DMS114 treated with DMSO at 0.1 percent for 48 hours (cell line): ENCODE measurements around the gene S1PR4.
"Not testable (repeated sequence)": the region's sequence is repeated elsewhere in the genome, so short reads cannot be mapped to it uniquely, and the experiment has no call there.

Experiments used
- DNase-seq: peaks from one replicate; lab custom pipeline; 2025; ENCODE audit not compliant: unreplicated experiment; lab: John Stamatoyannopoulos, UW

S1PR4 gene

DNA sequence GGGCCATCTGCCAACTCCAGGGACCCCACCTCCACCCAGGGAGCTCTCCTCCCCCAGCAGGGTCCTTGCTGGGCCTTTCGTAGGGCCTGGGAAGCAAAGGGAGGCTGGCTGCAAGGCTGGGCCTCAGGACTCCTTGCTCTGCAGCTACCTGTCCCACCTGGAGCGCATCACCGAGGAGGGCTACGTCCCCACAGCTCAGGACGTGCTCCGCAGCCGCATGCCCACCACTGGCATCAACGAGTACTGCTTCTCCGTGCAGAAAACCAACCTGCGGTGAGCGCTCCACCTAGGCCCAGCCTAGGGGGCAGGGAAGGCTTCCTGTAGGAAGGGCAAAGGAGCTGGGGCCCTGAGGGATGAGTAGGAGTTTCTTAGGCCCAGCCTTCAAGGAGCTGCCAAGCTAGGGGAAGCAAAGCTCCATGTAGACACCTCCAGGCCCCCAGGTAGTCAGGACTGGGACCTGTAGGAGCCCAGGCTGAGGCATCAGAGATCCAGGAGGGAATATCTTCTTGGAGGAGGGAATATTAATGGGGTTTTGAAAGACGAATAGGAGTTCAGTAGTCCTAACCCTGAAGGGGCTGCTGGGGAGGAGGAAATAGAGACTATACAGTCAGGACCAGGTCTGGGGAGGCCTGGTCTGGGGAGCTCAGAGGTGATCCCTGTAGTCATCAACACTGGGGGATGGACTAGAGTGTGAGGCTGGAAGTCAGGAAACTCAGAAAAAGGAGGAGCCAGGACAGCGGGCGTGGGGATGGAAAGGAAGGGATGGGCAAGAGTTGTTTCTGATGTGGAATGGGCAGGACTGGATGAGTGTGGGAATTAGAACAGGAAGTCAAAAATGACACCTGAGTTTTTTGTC lies 26.8 kb upstream of the S1PR4 start:
- DNase-seq, result no peak

DNA sequence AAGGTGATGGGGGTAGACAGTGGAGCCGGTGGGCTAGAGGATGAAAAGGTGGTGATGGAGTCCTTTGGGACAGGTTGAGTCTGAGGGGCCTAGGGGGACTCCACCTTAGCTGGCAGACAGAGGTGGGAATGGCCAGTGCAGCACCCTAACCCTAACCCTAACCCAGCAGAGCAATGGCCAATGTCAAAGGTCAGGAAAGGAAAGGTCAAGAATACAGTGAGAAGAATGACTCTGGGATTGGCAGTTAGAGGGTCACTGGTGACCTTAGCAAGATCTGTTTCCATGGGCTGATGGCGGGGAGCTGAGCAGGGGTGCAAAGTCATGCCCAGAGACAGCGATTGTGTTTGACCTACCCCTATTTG lies 26.2 kb upstream of the S1PR4 start:
- no peak for DNase-seq

DNA sequence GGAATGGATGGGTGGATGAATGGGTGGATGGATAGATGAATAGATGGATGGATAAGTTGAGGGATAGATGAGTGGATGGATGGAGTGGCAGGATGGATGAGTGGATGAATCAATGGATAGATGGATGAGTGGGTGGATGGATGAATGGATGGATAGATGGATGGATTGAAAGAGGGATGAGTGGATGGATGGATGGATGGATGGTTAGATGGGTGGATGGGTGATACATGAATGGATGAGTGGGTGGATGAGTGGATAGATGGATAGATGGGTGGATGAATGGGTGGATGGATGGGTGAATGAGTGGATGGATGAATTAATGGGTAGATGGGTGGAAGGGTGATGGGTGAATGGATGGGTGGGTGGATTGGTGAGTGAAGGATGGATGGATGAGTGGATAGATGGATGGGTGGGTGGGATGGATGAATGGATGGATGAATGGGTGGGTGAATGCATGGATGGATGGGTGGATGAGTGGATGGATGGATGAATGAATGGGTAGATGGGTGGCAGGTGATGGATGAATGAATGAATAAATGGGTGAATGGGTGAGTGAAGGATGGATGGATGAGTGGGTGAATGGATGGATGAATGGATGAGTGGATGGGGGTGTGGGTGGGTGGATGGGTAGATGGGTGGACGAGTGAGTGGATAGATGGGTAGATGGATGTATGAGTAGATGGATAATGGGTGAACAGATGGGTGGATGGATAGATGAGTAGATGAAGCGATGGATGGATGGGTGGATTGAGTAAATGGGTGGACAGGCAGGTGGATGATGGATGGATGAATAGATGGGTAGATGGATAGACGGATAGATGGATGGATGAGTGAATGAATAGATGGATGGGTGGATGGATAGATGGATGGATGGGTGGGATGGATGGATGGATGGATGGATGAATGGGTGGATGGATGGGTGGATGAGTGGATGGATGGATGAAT lies 25.0 kb upstream of the S1PR4 start:
- DNase-seq, result no peak

DNA sequence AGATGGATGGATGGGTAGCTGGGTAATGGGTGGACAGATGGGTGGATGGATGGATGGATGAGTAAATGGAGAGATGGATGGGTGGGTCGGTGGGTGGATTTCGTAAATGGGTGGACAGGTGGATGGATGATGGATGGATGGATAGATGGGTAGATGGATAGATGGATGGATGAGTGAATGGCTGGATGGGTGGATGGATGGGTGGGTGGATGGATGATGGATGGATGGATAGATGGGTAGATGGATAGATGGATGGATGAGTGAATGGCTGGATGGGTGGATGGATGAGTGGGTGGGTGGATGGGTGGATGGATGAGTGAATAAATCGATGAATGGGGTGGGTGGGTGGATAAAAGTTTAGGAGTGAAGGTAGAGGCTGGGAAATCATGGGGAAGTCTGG lies 24.1 kb upstream of the S1PR4 start:
- DNase-seq, result not testable (repeated sequence)

DNA sequence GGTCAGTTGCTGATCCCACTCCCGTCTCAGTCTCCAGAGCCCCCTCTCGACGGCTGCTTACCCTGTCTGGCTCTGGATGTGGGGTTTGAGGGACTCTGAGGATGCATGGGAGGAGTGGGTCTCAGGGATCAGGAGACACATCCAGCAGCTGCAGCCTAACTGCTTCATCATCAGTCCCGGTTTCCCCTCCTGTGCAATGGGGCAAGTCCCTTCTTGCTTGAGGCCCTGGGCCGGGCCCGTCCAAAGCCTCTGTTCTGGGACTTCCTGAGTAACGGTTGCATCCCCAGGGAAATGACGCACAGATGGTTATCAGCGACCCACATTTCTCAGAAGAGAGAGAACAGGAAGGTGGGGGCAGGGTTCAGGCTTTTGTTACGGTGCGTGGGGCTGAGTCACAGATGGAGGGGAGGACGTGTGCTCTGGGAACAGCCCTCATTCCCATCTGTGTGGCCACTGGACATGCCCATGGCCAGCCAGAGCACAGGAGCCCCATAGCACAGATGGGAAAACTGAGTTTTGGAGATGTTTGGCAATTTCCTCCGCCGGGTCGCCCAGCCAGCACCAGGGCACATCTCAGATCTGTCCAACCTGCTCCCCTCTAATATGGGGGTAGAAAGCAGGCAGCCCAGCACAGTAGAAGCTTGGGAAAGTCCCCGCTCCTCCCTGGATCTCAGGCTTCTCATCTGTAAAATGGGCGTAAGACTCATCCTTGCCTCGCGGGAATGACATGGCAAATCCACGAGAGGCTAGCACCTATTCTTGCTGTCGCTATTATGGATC lies 23.4 kb upstream of the S1PR4 start:
- DNase-seq, result no peak

DNA sequence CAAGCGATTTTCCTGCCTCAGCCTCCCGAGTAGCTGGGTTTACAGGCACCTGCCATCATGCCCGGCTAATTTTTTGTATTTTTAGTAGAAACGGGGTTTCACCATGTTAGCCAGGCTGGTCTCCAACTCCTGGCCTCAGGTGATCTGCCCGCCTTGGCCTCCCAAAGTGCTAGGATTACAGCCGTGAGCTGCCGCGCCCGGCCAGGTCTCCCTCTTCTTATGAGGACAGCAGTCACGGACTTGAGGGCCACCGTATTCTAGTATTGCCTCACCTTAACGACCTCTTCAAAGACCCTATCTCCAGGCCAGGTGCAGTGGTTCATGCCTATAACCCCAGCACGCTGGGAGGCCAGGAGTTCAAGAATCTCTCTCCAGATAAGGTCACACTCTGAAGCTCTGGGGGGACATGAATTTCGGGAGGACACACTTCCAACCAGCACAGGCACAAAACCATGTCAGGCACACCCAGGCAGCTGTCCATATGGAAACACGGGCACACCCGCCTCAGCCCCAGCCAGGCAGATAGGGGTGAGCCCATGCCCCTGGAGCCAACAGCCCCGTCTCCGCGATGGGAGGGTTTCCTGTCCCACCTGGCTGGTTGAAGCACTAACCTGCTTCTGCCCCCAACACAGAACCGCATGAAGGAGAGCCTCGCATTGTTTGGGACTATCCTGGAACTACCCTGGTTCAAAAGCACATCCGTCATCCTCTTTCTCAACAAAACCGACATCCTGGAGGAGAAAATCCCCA lies 21.3 kb upstream of the S1PR4 start:
- DNase-seq, result no peak

DNA sequence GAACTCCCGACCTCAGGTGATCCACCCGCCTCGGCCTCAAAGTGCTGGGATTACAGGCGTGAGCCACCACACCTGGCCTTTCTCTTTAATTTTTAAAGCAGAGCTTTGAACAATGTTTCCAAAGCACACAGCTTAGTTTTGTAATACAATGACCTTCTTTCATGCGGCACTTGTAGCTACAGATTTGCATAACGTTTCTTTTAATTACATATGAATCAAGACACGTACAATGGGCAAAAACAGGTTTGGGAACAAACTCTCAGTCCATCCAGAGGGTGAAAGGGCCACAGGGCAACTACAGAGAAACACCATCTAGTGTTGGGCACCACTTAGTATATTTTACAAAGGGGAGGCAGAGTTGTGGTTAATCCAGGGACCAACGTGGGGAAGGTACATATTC lies 19.0 kb upstream of the S1PR4 start:
- no peak for DNase-seq

DNA sequence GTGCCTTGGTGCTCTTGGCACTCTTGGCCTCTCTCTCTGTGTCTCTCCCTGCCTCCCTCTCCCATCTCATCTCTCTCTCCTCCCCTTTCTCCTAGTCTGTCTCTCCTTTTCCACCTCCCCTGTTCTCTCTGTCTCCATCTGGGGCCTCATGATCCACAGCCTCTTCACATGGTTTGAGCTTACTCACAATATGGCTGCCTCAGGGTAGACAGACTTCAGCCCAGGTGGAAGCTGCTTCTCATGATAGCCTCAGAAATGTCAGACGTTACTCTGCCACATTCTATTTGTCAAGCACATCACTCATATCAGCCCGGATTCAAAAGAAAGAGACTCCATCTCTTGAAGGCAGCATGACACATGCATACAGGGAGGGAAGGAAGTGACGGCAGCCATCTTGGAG lies 18.4 kb upstream of the S1PR4 start:
- no peak for DNase-seq

DNA sequence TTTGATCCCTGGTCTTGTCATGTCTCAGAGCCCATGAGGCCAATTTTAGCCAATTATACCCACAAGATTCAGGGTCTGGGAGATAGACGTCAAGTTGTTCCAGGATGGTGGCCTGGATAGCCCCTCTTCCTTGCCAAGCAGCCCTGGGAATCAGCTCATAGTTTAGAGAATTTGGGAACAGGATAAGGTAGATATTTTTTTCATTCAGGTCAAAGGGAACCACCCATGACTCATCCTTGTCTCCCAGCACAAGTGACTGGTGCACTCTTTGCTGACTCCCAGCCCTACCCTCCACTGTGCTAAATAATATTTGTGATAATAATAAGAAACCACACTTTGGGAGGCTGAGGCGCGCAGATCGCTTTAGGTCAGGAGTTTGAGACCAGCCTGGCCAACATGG lies 17.1 kb upstream of the S1PR4 start:
- no peak for DNase-seq

DNA sequence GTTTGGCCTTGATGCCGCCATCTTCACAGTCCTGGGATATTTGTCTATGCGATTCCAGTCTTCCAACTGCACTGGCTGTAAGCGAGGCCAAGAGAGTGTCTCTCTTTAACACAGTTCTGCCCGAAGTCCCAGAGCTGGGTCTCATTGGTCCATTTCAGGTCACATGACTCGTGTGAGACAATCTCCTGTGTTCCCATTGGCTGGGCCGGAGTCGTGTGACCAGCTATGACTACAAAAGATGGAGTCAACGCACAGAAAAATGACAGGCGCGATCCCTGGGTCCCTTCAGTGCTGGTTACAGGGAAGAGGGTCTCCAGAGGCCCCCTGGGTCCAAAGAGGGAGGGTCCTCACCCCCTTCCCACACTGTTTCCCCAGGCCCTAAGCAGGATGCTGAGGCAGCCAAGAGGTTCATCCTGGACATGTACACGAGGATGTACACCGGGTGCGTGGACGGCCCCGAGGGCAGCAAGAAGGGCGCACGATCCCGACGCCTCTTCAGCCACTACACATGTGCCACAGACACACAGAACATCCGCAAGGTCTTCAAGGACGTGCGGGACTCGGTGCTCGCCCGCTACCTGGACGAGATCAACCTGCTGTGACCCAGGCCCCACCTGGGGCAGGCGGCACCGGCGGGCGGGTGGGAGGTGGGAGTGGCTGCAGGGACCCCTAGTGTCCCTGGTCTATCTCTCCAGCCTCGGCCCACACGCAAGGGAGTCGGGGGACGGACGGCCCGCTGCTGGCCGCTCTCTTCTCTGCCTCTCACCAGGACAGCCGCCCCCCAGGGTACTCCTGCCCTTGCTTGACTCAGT lies 15.9 kb upstream of the S1PR4 start:
- DNase-seq, result no peak

DNA sequence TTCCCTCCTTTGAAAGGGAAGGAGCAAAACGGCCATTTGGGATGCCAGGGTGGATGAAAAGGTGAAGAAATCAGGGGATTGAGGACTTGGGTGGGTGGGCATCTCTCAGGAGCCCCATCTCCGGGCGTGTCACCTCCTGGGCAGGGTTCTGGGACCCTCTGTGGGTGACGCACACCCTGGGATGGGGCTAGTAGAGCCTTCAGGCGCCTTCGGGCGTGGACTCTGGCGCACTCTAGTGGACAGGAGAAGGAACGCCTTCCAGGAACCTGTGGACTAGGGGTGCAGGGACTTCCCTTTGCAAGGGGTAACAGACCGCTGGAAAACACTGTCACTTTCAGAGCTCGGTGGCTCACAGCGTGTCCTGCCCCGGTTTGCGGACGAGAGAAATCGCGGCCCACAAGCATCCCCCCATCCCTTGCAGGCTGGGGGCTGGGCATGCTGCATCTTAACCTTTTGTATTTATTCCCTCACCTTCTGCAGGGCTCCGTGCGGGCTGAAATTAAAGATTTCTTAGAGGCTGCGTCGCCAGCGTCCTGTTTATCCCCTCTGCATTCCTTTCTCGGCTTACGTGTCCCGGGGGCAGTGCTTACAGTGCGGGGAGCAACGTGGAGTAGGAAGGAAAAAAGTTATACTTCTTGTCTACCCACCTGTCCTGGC lies 15.2 kb upstream of the S1PR4 start:
- no peak for DNase-seq

DNA sequence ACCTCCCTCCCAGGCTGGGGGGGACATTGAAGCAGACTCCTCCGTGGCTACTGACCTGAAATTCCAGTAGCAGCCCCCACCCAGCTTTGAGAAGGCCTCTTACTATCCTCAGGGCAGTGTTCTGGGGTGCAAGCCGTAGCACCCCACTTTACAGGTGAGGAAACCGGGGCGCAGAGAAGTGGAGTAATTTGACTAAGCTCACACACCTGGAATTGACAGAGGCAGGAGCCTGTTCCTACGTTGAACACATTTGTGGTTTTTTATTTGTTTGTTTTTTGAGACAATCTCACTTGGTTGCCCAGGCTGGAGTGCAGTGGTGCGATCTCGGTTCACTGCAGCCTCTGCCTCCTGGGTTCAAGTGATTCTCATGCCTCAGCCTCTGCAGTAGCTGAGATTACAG lies 14.6 kb upstream of the S1PR4 start:
- no peak for DNase-seq

DNA sequence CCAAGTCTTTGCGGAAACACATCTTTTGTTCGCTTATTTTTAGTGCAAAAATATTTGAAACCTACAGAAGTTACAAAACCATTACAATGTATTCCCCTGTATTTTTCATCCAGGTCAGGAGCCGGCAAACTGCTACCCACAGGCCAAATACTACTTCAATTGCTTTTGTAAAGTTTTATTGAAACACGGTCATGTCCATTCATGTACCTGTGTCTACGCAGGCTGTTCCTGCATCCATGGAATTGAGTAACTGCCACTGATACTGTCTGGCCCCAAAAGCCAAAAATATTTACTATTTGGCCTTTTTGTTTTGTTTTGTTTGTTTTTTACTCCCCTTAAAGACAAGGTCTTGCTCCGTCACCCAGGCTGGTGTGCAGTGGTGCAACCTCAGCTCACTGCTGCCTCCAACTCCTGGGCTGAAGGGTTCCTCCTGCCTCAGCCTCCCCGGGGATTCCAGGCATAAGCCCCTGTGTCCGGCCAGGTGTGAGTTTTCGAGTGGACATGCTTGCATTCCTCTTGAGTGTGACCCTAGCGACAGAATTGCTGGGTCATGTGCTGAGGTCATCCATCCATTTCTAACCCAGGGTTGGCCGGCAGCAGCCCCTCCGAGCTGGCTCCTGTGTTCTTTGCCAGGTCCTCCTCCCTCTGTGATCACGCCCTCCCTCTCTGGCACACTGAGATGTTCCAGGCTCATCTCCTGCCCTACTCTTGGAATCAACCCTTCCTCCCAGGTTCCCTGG lies 10.9 kb upstream of the S1PR4 start:
- DNase-seq, result no peak

DNA sequence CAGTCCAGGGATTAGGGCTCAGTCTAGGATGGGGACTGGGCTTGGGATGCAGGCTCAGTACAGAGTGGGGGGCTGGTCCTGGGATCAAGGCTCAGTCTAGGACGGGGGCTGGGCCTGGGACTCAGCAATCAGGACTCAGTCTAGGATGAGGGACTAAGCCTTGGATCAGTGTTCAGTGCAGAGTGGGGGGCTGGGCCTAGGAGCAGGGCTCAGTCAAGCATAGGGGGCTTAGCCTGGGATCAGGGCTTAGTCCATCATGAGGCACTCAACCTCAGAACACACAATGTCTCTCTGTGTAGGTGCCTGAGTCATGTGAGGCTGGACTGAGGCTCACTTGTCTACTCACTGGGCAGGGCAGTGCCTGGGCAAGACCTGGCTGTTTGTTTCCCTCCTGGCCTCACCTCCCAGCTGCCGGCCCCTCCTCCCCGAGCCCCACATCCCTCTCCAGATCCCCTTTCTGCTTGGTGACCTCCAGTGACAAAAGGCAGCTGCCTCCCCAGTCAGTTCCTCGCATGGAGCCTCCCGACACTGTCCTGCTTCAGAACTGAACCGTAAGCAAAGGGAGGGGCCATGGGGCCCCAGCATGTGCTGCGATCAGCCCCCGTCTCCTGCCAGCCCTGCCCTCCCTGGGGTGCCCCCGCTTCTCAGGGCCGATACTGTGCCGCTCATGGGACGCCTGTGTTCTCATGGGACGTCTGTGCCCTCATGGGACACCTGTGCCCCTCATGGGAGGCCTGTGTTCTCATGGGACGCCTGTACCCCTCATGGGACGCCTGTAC lies 6.5 kb upstream of the S1PR4 start:
- no peak for DNase-seq

DNA sequence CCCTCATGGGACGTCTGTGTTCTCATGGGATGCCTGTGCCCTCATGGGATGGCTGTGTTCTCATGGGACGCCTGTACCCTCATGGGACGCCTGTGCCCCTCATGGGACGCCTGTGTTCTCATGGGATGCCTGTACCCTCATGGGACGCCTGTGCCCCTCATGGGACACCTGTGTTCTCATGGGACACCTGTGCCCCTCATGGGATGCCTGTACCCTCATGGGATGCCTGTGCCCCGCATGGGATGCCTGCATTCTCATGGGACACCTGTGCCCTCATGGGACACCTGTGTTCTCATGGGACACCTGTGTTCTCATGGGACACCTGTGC lies 5.9 kb upstream of the S1PR4 start:
- not testable (repeated sequence) for DNase-seq

DNA sequence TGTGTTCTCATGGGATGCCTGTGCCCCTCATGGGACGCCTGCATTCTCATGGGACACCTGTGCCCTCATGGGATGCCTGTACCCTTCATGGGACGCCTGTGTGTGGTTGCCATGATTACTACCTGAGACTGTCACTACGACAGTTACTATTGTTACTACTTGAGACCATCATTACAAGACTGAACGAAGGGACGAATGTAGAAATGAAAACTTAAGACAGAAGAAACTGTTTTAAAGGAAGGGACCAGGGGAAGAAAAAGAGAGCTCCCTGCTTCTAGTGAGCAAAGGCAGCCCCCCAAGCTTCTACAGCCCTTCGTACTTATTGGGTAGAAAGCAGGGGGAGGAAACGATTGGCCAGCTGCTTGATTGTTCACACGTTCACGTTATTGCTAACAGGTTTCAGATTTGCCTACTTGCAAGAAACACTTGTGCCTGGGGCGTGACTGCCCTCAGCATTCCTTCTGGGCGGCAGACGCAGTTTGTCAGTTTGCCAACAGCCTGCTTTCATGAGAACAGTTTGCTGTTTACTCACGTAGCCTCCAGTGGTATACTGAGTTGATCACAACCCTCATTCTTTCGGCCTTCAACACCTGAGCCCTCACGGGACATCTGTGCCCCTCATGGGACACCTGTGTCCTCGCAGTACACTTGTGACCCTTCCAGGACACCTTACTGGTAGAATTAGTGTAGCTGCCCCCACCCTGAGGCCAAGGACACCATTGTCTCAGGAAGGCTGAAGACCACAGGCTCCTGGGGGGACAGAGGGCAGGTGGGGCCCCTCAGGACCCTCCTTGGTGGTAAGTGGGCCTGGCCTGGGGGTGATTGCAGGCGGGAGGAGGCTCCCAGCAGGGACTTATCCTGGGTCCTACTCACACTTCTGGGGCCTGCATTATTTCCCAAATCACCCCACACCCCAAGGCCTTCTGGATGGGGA lies 2.5 kb upstream of the S1PR4 start:
- no peak for DNase-seq
